ENCODE measurements around the gene MXRA8.
A peak's percentile ranks its signal among the peaks of the same experiment; 100 is the strongest.
"Not testable (repeated sequence)": the region's sequence is repeated elsewhere in the genome, so short reads cannot be mapped to it uniquely, and the experiment has no call there.

Gene MXRA8

GRCh38 chr1:1318777-1319645, 39.3 kb downstream of the MXRA8 start:
- DNase-seq, result no peak

GRCh38 chr1:1318131-1318652, 40.2 kb downstream of the MXRA8 start:
- peak; percentile 92 for DNase-seq

- DNase-seq, result no peak
Measured at GRCh38 chr1:1317420-1317819, 40.9 kb downstream of the MXRA8 start.

GRCh38 chr1:1316199-1316598, 42.2 kb downstream of the MXRA8 start:
- not testable (repeated sequence) for DNase-seq

GRCh38 chr1:1315435-1315954, 42.9 kb downstream of the MXRA8 start:
- DNase-seq, result no peak

- no peak for DNase-seq
Measured at GRCh38 chr1:1314678-1315335, 43.5 kb downstream of the MXRA8 start.

- no peak for DNase-seq
Measured at GRCh38 chr1:1314237-1314586, 44.1 kb downstream of the MXRA8 start.

DNA sequence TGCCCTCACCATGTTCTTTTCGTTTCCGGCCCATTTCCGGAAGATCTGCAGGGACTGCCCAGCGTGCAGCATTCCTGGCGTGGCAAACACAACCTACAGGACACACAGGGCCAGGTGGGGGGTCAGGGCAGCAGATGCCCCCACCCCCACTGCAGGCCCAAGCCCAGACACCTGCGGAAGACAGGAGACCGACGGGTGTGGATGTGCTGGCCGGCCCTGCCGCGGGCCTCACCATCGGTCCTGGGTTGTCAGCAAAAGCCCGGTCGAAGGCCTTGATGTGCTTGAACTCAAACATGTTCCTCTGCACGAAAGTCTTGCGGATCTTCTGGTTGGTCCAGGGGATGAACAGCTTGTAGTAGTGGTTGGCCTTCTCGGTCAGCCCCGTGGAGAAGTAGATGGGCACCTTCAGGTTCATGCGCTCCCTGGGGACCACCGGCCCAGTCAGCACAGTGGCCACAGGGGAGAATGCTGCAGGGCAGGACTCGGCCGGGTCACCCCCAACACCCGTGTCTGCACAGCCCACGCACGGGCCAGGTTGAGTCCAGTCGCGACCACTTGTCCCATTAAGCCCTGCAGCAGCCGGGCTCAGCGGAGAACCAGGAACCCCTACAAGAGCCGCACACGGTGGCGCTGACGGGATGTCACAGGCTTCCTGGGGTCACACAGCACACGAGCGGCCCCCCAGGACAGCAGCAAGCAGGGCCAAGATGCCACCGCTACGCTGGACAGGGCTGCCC, 44.7 kb downstream of the MXRA8 start:
- DNase-seq, result no peak

DNA sequence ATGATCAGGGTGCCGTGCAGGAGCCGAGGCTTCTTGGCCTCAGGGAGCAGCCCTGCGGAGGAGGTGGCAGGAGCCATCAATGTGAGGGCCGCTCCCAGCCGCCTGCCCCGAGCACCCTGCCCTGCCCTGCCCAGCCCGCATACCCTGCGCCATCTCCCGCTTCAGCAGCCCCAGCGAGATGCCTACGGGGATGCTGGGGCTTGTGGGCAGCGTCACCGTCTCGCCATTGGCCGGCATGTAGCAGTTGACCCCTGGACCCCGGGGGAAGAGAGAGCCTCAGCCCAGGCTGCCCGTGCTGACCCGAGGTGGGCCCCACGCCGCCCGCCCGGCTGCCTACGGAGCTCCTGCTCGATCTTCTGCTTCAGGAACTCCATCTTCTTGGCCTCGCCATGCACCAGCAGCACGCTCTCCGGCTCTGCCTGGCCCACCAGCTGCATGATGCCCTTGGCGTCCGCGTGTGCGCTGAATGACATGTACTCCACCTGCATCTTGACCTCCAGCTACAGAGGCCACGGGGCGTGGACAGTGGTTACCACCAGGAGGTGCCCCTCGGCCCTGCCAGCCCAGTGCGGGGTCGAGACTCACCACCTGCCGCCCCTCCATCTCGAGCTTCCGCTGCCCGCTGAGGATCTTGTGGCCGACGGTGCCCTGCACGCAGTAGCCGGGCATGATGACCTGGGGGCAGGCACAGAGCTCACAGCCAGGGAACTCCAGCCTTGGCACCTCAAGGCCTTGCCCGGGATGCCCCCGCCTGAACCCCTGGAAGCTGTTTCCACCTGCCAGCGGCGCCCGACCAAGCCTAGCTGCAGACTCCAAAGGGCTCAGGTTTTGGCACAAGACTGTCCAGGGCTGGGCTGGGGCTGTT, 45.7 kb downstream of the MXRA8 start:
- DNase-seq, result no peak

GRCh38 chr1:1311107-1312104, 46.9 kb downstream of the MXRA8 start:
- no peak for DNase-seq

GRCh38 chr1:1310476-1311053, 47.8 kb downstream of the MXRA8 start:
- DNase-seq, result no peak

GRCh38 chr1:1310109-1310385, 48.3 kb downstream of the MXRA8 start:
- DNase-seq, result no peak

- DNase-seq, result no peak
Measured at GRCh38 chr1:1309251-1310108, 48.9 kb downstream of the MXRA8 start.

DNA sequence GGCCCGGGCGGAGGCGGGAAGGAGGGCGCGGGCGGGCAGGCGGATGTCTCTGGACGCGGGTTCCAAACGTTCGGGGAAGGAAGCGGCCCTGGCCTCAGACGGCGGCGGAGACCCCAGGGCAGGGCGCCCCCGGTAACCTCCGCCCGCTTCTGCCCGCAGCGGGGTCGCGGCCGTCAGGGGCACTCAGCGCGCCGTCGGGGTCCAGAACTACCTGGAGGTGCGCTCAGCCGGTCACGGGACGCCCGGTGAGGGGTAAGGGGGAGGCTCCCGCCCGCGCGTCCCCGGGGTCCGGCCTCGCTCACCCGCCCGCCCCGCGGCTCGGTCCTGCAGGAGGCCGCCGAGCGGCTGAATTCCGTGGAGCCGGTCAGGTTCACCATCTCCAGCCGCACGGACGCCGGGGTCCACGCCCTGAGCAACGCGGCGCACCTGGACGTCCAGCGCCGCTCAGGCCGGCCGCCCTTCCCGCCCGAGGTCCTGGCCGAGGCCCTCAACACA, 49.6 kb downstream of the MXRA8 start:
- no peak for DNase-seq

DNA sequence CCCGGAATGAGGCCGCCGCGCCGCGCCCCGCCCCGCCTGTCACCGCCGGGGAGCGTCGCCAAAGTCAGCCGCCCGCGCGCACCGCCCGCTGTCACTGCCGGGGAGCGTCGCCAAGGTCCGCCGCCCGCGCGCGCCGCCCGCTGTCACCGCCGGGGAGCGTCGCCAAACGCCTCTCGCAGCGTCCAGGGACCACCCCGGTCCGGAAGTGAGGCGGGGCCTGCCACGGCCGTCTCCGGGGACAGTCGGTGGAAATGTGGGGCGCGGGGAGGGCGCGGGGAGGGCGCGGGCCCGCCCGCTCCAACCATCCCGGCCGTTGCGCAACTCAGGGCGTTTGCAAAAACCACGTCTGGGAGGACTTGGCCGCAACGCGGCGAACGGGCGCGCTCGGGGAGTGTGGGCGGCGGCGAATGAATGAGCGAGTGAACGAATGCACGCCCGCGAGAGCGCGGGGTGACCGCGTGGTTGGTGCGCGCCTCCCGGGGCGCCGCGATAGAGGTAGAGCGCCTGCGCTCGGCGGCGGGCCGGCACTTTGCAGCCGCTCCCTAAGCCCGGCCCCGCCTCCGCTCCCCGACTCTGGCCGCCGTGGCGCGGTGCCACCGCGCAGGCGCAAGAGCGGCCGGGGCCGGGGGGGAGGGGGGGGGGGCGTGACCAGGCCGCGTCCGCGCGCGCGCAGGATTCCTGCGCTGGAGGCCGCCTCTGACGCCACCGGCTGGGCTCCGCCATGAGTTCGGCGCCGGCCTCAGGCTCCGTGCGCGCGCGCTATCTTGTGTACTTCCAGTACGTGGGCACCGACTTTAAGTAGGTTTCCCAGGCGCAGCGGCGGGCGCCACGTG, 50.2 kb downstream of the MXRA8 start, which contains the start of the genes ACAP3 and PUSL1:
Gene ACAP3 (minus strand): TSS at position 8 of the 833 bp plus-strand sequence. CDS start 115 bp downstream, outside the sequence.
Gene PUSL1 (plus strand): TSS at position 675 of the 833 bp plus-strand sequence. CDS start 47 bp downstream, at position 722.
- DNase-seq, result peak; percentile 93

- no peak for DNase-seq
Measured at GRCh38 chr1:1307261-1307922, 51.0 kb downstream of the MXRA8 start.

GRCh38 chr1:1306661-1307260, 51.6 kb downstream of the MXRA8 start:
- DNase-seq, result no peak

Measured in fibroblast of skin of right biceps (primary cell).